Brain microvascular endothelial cell (primary cell): Measurements from ENCODE around the gene ANKLE1.

Source experiments
- DNase-seq: peaks from one replicate; pipeline ENCODE4 v3.0.0-alpha.2; 2020
- H3K27ac ChIP-seq: fragments of 250-450 bp; sonication (Bioruptor Pico); 2 replicates; pipeline ENCODE4 v1.5.1; 2020; ENCODE audit warnings: mild to moderate bottlenecking, moderate library complexity
- H3K27me3 ChIP-seq: fragments of 250-450 bp; sonication (Bioruptor Pico); replicated peaks from 2 replicates; pipeline ENCODE4 v1.5.1; 2020; ENCODE audit warnings: mild to moderate bottlenecking
- H3K36me3 ChIP-seq: fragments of 250-450 bp; sonication (Bioruptor Pico); replicated peaks from 2 replicates; pipeline ENCODE4 v1.5.1; 2020; ENCODE audit warnings: mild to moderate bottlenecking
- H3K4me3 ChIP-seq: 2 replicates; pipeline ENCODE4 v1.5.1; 2011; ENCODE audit warnings: low read depth, mild to moderate bottlenecking, control low read depth, low read length, moderate library complexity
- in situ Hi-C: cut with HindIII; loops from 2 replicates; pipeline ENCODE4 v1.10.0; 2017; ENCODE audit warnings: low sequenced_read_pairs, low pct_ligation_motif_present
- TF ChIP-seq, protein P1 (sequence below): IDR thresholded peaks from 2 replicates; pipeline ENCODE4 v1.5.1; 2011; ENCODE audit warnings: low read depth, mild to moderate bottlenecking, moderate library complexity, low read length, control low read depth, inconsistent platforms; ENCODE audit errors: missing control alignments

ANKLE1 gene

GRCh38 chr19:17325133-17325532, 43.4 kb downstream of the ANKLE1 start:
- TF ChIP-seq, protein P1, sequence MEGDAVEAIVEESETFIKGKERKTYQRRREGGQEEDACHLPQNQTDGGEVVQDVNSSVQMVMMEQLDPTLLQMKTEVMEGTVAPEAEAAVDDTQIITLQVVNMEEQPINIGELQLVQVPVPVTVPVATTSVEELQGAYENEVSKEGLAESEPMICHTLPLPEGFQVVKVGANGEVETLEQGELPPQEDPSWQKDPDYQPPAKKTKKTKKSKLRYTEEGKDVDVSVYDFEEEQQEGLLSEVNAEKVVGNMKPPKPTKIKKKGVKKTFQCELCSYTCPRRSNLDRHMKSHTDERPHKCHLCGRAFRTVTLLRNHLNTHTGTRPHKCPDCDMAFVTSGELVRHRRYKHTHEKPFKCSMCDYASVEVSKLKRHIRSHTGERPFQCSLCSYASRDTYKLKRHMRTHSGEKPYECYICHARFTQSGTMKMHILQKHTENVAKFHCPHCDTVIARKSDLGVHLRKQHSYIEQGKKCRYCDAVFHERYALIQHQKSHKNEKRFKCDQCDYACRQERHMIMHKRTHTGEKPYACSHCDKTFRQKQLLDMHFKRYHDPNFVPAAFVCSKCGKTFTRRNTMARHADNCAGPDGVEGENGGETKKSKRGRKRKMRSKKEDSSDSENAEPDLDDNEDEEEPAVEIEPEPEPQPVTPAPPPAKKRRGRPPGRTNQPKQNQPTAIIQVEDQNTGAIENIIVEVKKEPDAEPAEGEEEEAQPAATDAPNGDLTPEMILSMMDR: no peak
- H3K36me3 ChIP-seq: peaks cover 24% of the 10 kb centered on the region
- no peak overlapping the region for H3K27ac ChIP-seq
- H3K27me3 ChIP-seq: no peaks in the 10 kb centered on the region
- DNase-seq: no peak
- in situ Hi-C loops: no loop called here
- H3K4me3 ChIP-seq: no peak overlapping the region

DNA sequence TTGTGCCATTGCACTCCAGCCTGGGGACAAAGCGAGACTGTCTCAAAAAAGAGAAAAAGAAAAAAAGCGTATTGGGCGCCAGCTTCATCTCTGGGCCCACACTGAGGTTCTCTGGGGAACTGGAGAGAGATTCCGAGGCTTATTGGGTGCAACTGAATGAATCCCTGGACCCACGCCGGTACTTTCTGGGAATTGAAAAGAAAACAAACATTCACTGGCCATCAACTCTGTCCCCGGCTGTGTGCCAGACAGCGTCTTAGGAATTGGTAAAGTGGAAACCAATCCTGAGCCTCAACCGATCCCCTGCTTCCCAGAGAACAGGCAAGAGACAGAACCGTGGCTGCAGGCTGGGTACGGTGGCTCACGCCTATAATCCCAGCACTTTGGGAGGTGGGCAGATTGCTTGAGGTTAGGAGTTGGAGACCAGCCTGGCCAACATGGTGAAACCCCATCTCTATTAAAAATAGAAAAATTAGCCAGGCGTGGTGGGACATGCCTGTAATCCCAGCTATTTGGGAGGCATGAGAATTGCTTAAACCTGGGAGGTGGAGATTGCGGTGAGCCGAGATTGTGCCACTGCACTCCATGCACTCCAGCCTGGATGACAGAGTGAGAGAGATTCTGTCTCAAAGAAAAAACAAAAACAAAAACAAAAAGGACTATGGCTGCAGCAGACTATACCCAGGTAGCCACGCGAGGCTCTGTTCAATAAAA, 44.3 kb downstream of the ANKLE1 start:
- TF ChIP-seq, protein P1: no peak
- H3K4me3 ChIP-seq: no peak overlapping the region
- no peak for DNase-seq
- H3K27ac ChIP-seq: no peak overlapping the region
- H3K36me3 ChIP-seq: peaks cover 15% of the 10 kb centered on the region
- H3K27me3 ChIP-seq: no peaks in the 10 kb centered on the region
- in situ Hi-C loops: no loop called here

DNA sequence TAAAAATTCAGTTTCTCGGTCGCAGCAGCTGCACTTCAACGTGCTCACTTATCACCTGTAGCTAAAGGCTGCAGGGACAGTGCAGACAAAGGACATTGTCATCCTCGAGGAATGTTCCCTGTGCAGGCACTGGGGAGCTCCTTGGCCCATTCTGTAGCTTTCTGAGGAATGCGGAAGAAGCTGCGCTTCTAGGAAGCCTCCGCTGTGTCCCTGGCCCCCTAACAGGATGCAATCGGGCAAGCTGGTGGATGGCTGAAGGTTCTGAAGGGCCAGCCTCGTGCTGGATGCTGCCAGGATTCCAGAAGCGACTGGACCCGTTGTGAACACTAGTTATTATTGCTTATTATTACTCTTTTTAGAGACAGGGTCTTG, 44.9 kb downstream of the ANKLE1 start:
- DNase-seq: no peak
- in situ Hi-C loops: no loop called here
- Histone ChIP-seq H3K36me3 (peaks cover 10% of the 10 kb centered on the region), H3K27ac (no peak overlapping the region), H3K27me3 (no peaks in the 10 kb centered on the region), H3K4me3 (no peak overlapping the region)
- TF ChIP-seq, protein P1: no peak

DNA sequence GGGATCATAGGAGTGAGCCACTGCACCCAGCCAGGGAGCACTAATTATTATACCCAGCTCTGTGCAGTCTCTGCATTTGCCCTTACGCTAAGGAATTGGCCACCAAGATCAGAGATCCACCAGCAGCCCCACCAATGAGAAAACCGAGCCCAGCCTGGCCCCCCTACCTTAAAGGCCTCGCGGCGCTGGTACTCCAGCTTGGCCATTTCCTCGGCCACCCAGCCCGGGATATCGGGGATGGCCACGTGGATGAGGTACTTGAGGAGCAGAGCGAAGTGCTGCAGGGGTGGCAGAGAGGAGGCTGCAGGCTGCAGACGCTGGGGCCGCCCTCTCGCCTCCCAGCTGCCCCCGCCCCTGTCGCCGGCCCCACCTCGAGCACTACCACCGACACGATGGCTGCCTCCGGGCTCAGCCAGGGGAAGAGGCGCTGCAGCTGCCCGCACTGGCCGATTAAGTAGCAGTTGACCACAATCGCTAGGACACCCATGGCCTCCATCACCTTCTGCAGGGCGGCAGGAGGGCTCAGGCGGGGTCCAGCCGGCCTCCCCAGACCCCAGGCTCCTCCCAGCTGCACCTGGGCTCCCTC, 45.5 kb downstream of the ANKLE1 start:
- Histone ChIP-seq H3K27me3 (no peaks in the 10 kb centered on the region), H3K36me3 (peaks cover 5% of the 10 kb centered on the region), H3K4me3 (no peak overlapping the region), H3K27ac (no peak overlapping the region)
- no peak for DNase-seq
- in situ Hi-C loops: no loop called here
- TF ChIP-seq, protein P1: no peak

DNA sequence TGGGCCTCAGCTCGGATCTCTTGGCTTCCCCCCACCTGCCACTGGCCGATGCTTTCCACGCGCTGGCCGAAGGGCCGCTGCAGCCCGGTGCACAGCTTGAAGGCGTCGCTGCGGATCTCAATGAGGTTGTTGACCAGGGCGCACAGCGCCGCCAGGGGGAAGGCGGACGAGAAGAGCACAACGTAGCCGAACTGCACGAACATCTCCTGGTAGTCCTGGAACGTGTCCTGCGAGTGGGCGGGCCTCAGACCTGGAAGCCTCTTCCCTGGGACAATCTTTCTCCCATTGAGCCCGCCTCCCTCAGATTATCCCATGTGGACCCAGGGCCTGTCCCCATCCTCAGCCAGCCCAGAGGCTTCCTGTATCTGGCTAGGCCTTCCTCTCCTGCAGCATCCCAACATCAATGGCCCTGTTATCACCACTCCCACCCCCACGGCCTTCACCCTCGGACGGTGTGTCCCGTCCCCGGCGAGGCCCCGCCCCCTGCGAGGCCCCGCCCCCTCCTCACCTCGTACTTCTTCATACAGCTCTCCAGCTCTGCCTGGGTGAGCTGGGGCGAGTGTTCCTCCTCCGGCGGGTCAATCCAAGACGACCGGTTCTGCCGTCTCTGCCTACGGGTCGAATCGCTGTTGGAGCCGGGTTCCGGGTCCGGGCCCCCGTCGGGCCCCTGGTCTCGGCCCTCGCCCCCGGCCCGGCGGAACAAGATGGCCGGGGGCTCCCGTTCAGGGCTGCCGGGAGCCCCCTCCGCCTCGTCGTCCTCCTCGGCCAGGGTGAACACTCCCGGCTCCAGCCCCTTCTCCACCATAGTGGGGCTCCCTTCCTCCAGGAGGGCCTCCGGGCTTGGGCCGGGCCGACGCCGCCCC, 46.2 kb downstream of the ANKLE1 start:
- DNase-seq: no peak
- Histone ChIP-seq H3K27ac (no peak overlapping the region), H3K4me3 (no peak overlapping the region), H3K27me3 (no peaks in the 10 kb centered on the region), H3K36me3 (no peaks in the 10 kb centered on the region)
- TF ChIP-seq, protein P1: peak; percentile 17
- in situ Hi-C loops: no loop called here
